HCEC 1CT (cell line): ENCODE measurements around the gene NCAPG2.
"Not testable (repeated sequence)": the region's sequence is repeated elsewhere in the genome, so short reads cannot be mapped to it uniquely, and the experiment has no call there.

Experiments used
- DNase-seq: peaks from one replicate; pipeline ENCODE4 v3.0.0-alpha.2; 2017

The NCAPG2 gene

GRCh38 chr7:158666966-158667678 is 37.5 kb downstream of the NCAPG2 start:
- DNase-seq: not testable (repeated sequence)

- no peak for DNase-seq
Measured at GRCh38 chr7:158666401-158666800, 38.2 kb downstream of the NCAPG2 start.

GRCh38 chr7:158664406-158664805 is 40.2 kb downstream of the NCAPG2 start:
- DNase-seq: no peak

DNA sequence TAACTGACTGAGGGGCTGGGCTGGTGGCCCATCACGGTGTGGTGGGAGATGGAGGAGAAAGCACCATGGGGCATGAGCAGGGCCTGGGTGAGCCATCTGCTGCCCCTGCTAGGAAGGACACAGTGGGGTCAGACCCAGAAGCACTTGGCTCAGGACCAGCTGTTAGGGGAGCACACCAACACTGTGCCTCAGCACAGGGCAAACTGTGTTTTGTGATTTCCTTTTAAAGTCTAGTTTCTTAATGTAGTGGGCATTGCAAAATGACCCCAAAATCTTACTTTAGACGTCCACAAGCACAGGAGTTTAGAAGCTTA is 41.2 kb downstream of the NCAPG2 start:
- no peak for DNase-seq

DNA sequence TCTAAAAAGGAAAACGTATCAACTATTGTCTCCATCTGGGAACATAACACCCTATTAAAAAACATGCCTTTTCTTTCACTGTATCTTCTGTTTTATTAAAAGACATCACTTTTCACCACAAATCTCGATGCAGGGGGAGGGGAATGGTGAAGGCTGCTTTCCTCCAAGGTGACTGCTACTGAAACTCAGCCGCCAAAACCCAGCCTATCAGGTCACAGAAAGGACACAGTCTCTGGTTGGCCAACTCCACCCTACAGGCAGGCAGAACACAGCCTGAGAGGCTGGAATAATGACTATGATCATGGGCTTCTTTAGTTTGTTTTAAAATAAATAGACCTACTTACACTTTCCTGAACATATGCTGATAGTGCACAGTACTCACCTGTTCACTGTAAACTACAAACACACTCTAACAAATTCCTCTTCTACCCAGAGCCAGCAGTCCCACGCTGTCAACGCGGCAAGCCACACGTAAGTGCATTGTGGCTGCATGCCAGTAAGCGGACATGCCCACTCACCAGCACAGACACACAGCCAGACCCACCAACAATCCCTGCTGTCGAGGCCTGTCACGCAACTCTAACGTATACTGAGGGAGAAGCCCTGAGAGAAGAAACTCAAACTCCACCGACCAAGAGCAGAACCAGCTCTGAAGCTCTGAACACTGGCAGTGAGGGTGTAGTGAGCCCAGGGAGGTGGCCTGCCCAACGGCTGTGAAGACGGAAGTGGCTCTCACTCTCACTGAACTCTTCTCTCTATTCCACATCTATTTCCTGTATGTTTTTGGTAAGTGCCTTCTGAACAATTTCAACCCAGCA is 41.8 kb downstream of the NCAPG2 start:
- no peak for DNase-seq

DNA sequence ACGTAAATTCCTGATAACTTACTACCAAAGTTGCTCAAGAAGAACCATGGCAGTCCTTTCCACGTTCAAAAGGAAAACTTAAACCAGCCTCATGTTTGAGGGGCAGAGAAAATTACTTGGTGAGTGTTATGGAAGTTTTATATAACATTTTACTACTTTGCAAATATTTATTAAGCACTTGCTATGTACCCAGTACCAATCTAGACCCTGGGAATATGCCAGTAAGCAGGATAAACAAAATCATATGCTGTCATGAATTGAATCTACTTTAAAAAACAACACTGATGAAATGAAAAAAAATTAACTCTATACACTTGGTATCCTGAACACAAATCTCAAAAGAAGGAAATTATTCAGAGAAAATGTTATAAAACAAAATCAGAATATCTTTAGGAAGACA is 46.1 kb downstream of the NCAPG2 start:
- DNase-seq: no peak

GRCh38 chr7:158657189-158657746 is 47.3 kb downstream of the NCAPG2 start:
- DNase-seq: no peak

DNA sequence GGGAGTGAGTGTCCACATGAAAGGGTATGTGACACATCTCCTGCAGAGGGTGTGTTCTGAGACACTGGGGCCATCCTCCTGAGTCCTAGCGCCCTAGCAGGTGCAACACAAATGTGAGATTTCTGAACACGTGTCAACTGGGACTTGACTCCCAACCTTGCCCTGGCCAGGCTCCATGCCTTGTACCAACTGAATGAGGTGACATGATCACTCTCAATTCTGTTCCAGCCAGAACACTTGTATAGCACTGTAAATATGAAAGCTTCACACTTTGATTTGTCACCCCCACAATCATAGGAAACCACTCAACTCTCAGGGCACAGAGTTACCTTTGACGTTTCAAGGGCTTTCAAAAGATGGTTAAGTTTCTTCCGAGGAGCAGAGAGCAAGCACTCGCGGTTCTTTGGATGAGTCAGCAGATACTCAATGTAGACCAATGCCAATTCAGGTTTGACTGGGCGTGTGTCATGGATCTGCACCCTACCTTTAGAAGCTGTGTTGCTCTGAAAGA is 48.6 kb downstream of the NCAPG2 start:
- no peak for DNase-seq

GRCh38 chr7:158655507-158655906 is 49.1 kb downstream of the NCAPG2 start:
- DNase-seq: no peak

DNA sequence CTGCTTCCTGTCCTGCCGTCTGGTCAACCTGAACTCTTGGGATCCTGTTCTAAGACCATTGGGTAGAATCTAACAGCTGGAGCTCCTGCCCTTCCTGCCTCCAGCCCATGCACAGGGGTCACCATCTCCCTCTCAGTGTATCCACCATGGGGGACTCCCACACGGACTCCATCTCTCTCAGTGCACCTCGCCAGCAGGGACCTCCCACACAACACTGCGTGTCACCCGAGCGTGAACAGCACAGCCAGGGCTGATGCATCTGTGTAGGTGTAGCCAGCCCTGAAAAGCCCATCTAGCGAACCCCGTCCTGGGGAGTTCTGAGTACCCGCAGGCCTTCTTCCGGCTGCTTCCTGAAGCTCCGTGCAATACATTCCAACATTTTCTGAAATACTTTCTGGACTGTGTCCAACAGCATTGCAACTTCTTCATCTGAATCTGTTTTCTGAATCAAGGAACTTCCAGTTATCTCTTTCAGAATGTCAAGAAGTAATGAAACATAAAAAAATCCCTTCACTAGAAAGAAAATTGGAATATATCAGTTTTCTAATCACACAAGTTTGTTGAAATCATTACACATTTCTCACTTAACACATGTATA is 52.5 kb downstream of the NCAPG2 start:
- no peak for DNase-seq

GRCh38 chr7:158650821-158651225 is 53.8 kb downstream of the NCAPG2 start:
- DNase-seq: peak; percentile 75

DNA sequence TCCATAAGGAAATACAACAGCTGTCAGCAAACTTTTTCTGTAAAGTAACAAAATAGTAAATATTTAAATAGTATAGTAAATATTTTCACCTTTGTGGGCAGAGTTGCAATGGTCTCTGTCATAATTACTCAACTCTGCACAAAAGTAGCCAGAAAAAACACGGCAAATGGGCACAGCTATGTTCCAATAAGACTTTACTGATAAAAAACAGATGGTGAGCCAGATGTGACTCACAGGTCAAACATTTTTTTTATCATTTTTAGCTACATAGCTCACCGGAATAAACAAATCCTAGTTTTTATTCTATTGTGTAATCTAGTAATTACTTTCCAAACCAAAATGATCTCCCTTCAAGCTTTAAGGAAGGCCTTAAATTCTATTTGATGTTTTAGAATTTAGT is 55.3 kb downstream of the NCAPG2 start:
- DNase-seq: peak; percentile 94

GRCh38 chr7:158648787-158649186 is 55.8 kb downstream of the NCAPG2 start:
- no peak for DNase-seq

DNA sequence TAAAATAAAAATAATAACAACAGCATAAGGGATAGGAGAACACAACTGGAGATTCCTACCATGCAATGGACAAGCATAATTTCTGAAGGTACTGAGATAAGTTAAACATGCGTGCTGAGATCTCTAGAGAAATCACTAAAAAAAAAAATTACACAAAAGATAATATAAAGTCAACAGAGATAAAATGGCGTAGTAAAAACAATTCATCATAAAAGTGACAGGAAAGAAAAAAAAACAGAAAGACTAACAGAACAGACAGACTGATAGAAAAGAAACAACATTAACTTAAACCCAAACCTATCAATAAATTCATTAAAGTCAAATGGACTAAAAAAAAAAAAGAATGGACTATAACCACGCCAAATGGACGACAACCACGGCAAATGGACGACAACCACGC is 56.4 kb downstream of the NCAPG2 start:
- no peak for DNase-seq

DNA sequence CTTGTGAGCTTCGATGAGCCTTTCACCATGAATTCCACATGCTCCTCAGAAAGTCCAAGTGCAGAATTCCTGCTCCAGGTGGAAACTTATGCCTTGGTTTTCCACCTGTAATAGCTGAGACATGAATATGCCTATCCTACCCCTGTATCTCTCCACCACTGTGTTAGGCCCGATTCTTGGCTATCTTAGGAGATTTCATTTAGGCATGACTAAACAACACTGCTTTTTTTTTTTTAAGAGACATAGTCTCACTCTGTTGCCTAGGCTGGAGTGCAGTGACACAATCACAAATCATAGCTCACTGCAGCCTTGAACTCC is 57.2 kb downstream of the NCAPG2 start:
- DNase-seq: no peak

- no peak for DNase-seq
Measured at GRCh38 chr7:158646766-158647474, 57.7 kb downstream of the NCAPG2 start.

GRCh38 chr7:158645842-158646241 is 58.8 kb downstream of the NCAPG2 start:
- DNase-seq: no peak

DNA sequence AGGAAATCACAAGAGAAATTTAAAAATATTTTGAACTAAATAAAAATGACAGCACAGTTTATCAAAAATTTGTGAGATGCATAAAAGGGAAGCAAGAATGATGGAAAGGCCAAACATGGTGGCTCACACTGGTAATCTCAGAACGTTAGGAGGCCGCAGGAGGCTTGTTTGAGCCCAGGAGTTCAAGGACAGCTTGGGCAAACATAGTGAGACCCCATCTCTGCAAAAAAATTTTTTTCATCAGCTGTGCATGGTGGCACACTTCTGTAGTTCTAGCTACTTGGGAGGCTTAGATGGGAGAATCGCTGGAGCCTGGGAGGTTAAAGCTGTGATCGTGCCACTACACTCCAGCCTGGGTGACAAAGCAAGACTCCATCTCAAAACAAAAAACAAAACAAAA is 62.5 kb downstream of the NCAPG2 start:
- no peak for DNase-seq

- DNase-seq: no peak
Measured at GRCh38 chr7:158638001-158638400, 66.6 kb downstream of the NCAPG2 start.

- no peak for DNase-seq
Measured at GRCh38 chr7:158633055-158633956, 71.3 kb downstream of the NCAPG2 start.

DNA sequence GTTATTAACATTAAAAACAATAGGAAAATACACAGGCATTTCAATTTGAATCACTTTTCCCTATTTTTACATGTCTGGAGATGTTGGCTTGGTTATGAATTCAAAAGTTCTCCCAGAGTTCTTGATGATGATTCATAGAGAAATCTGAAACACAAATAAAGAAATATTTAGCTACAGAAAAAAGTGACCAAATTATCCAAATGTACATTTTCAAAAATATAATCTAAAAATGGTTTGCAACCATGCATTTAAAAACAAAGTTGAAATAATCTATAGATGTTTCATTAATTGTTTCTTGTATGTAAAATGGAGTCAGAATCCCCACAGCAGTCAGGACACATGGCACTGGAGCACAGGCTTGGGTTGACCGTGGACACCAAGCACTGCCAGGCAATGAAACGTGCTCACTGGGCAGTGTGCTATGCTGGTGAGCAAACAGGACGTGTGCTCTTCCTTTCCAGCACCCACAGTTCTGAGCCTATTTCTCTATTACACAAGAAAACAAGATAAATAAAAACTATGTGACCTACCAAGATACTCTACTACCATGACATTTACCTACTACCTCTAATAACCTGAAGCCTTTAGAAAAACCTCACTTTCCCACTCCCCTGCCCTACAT is 72.9 kb downstream of the NCAPG2 start:
- no peak for DNase-seq

DNA sequence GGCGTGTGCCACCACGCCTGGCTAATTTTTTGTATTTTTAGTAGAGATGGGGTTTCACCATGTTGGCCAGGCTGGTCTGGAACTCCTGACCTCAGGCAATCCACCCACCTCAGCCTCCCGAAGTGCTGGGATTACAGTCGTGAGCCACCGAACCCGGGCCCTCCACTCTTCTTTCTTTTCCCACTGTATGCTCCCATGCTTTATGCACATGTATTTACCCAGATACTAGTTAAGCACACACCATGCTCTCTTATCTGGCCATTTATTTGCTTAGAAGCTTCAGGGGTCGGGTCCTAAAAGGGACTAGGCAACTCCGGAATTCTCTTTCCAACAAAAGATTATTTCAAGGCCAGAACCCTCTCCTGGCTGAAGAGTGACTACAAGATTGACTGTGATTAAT is 78.3 kb downstream of the NCAPG2 start:
- DNase-seq: not testable (repeated sequence)
